22Rv1 (cell line): ENCODE data around the gene LGR6.

Source experiments
- ZFX ChIP-seq: fragments of 450-650 bp; IDR thresholded peaks from 2 replicates; pipeline ENCODE4 v1.6.1; 2017; ENCODE audit warnings: antibody characterized with exemption, borderline replicate concordance
- TF ChIP-seq, protein P1 (sequence below): fragments of 450-650 bp; IDR thresholded peaks from 2 replicates; pipeline ENCODE4 v1.5.1; 2017; ENCODE audit warnings: mild to moderate bottlenecking

DNA sequence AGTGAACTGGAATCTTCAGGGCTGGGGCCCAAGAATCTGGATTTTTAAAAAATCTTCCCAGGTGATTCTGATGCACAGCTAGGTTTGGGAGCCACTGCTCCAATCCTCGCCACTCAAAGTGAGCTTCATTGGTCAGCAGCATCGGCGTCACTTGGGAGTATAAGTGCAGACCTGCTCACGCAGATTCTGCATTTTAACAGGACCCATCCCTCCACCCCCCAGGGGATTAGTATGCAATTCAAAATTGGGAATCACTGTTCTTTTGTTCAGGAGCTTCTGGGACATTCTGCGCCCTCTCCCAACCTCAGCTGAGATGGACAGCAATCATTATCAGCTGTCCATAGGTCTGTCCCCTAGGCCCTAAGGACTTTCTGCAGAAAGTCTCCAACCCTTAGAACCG lies 53.5 kb downstream of the LGR6 start:
- TF ChIP-seq, protein P1, sequence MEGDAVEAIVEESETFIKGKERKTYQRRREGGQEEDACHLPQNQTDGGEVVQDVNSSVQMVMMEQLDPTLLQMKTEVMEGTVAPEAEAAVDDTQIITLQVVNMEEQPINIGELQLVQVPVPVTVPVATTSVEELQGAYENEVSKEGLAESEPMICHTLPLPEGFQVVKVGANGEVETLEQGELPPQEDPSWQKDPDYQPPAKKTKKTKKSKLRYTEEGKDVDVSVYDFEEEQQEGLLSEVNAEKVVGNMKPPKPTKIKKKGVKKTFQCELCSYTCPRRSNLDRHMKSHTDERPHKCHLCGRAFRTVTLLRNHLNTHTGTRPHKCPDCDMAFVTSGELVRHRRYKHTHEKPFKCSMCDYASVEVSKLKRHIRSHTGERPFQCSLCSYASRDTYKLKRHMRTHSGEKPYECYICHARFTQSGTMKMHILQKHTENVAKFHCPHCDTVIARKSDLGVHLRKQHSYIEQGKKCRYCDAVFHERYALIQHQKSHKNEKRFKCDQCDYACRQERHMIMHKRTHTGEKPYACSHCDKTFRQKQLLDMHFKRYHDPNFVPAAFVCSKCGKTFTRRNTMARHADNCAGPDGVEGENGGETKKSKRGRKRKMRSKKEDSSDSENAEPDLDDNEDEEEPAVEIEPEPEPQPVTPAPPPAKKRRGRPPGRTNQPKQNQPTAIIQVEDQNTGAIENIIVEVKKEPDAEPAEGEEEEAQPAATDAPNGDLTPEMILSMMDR, result no peak
- no peak for TF ChIP-seq ZFX
